Lower lobe of right lung (tissue), 2 donors: ENCODE measurements around the gene SLC39A11. TPM values are rescaled to one million over a fixed set of nuclear protein-coding genes. Genes with fewer than 3 reads are reported as not detected.

Experiments used
- ATAC-seq, 2 donors: fragments of 200-7000 bp; cut with Tn5 transposase; one replicate each; pipeline ENCODE4 v1.9.1; 2020 to 2022; ENCODE audit warnings: mild to moderate bottlenecking in 2 of 2, moderate library complexity in 2 of 2
- DNase-seq: peaks from one replicate; pipeline ENCODE4 v3.0.0-alpha.2; 2020
- H3K27ac ChIP-seq: fragments of 200-600 bp; one replicate; pipeline ENCODE4 v1.8.0; 2022
- H3K27me3 ChIP-seq: fragments of 200-600 bp; one replicate; pipeline ENCODE4 v1.8.0; 2022; ENCODE audit warnings: low read depth
- H3K36me3 ChIP-seq: fragments of 200-600 bp; one replicate; pipeline ENCODE4 v1.8.0; 2022; ENCODE audit warnings: mild to moderate bottlenecking
- H3K4me1 ChIP-seq: fragments of 200-600 bp; one replicate; pipeline ENCODE4 v1.8.0; 2022
- H3K4me3 ChIP-seq: fragments of 200-600 bp; one replicate; pipeline ENCODE4 v1.8.0; 2022; ENCODE audit warnings: mild to moderate bottlenecking
- H3K9me3 ChIP-seq: fragments of 200-600 bp; one replicate; pipeline ENCODE4 v1.8.0; 2022
- intact Hi-C: fragments of 100-400 bp; cut with DNase I; formaldehyde crosslinking; loops from one replicate; pipeline ENCODE4 v1.11.0; 2022
- total RNA-seq: library from RNA; stranded (reverse); fragmentation: NEBNext Ultra II Directional; extraction: Animal tissue kit (Norgen Biotek cat#: 25700); gene quantifications from one replicate; pipeline ENCODE4 v1.2.1, GENCODE V29; 2021
- TF ChIP-seq, protein P1 (sequence below): fragments of 200-600 bp; IDR thresholded peaks from one replicate; pipeline ENCODE4 v1.8.0; 2022; ENCODE audit warnings: antibody characterized with exemption, mild to moderate bottlenecking
- donor health status: DM: no; HTN: yes; CAD: no; lungs with severe emphysema.

SLC39A11 gene
- total RNA-seq, 1 donor from 2014 or later = 39.7 TPM

DNA sequence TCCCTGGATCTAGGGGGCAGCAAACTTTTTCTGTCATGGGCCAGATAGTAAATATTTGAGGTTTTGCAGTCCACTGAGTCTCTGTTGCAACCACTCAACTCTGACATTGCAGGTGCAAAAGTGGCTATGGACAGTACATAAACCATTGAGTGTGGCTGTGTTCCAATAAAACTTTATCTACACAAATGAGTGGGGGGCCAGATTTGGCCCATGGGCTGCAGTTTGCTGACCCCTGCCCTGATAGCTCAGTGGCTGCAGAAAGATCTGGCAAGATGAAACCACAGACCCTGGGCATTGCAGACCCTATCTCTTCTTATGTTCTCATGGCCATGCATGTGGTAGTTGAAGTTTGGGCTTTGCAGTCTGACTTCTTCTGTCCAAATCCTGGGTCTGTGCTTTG, 440.5 kb downstream of the SLC39A11 start:
- Histone ChIP-seq H3K27me3 (no peaks in the 10 kb centered on the region), H3K9me3 (no peaks in the 10 kb centered on the region), H3K36me3 (no peaks in the 10 kb centered on the region), H3K4me3 (no peak overlapping the region), H3K4me1 (no peaks in the 10 kb centered on the region), H3K27ac (no peak overlapping the region)
- ATAC-seq = no peak
- DNase-seq = no peak
- TF ChIP-seq, protein P1, sequence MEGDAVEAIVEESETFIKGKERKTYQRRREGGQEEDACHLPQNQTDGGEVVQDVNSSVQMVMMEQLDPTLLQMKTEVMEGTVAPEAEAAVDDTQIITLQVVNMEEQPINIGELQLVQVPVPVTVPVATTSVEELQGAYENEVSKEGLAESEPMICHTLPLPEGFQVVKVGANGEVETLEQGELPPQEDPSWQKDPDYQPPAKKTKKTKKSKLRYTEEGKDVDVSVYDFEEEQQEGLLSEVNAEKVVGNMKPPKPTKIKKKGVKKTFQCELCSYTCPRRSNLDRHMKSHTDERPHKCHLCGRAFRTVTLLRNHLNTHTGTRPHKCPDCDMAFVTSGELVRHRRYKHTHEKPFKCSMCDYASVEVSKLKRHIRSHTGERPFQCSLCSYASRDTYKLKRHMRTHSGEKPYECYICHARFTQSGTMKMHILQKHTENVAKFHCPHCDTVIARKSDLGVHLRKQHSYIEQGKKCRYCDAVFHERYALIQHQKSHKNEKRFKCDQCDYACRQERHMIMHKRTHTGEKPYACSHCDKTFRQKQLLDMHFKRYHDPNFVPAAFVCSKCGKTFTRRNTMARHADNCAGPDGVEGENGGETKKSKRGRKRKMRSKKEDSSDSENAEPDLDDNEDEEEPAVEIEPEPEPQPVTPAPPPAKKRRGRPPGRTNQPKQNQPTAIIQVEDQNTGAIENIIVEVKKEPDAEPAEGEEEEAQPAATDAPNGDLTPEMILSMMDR = no peak
- intact Hi-C loops = no loop called here

DNA sequence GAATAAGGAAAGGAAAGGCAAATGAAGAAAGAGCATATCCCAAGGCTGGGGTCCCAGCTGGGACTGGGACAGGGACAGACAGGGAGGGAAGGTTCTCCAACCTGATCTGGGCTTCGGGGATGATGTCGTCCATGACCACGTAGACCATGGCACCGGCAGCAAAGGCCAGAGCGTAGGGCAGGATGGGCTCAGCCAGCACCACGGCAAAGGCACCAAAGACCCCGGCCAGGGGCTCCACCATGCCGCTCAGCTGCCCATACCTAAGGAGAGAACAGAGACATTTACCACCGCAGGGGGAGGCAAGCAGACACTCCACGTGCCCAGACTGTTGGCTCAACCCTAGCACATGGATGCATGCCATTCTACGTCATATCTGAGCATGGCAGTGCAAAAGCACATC, 443.8 kb downstream of the SLC39A11 start:
- H3K9me3 ChIP-seq = no peaks in the 10 kb centered on the region
- no peak overlapping the region for H3K4me3 ChIP-seq
- no peak for DNase-seq
- no peak for ATAC-seq
- no peaks in the 10 kb centered on the region for H3K36me3 ChIP-seq
- no peaks in the 10 kb centered on the region for H3K27me3 ChIP-seq
- TF ChIP-seq, protein P1 = no peak
- H3K27ac ChIP-seq = no peak overlapping the region
- no peaks in the 10 kb centered on the region for H3K4me1 ChIP-seq
- intact Hi-C loops = no loop called here

DNA sequence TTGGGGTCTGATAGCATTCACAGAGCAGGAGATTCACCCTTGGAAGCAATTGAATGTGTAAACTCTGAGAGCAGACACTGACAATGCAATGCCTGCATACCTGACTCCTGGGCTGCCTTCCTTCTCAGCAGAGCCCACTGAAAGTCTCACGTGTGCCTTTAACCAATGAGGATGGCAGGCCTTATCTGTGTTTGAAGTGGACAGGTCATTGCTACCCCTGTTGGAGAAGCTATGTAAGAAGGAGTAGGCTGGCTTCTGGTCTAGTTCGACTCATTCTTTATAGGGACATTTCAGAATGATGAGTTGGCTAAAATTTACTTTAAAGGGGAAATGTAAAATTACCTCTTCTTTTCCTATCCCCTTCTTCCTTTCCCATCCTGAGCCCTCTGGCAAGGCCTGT, 446.3 kb downstream of the SLC39A11 start:
- no peak for ATAC-seq

DNA sequence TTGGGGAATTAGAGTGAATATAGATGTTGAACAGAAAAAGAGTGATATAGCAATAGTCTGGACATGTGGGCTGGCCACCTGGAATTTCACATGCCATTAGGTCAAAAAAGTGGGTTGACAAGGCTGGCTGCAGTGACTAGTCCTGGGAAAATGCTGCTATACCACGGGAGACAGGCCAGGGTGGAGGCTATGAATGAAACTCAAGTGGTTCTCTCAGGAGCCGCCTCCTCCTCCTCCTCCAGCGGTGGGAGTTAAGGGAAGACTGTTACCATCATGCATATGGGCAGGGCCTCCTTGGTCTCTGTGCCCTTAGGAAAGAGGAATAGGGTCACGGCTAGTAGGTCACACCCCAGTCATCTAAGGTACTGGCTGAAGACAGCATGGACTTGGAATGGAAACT, 448.0 kb downstream of the SLC39A11 start:
- no peaks in the 10 kb centered on the region for H3K4me1 ChIP-seq
- H3K27ac ChIP-seq = no peak overlapping the region
- DNase-seq = no peak
- no peaks in the 10 kb centered on the region for H3K27me3 ChIP-seq
- ATAC-seq = no peak
- H3K4me3 ChIP-seq = no peak overlapping the region
- intact Hi-C loops = no loop called here
- H3K36me3 ChIP-seq = no peaks in the 10 kb centered on the region
- no peaks in the 10 kb centered on the region for H3K9me3 ChIP-seq
- TF ChIP-seq, protein P1 = no peak

More for the DNA sequence above, 446.3 kb downstream of the SLC39A11 start:
- TF ChIP-seq, protein P1 = no peak
- no peak for DNase-seq
- Histone ChIP-seq H3K4me1 (no peaks in the 10 kb centered on the region), H3K36me3 (no peaks in the 10 kb centered on the region), H3K27ac (no peak overlapping the region), H3K4me3 (no peak overlapping the region), H3K9me3 (no peaks in the 10 kb centered on the region), H3K27me3 (no peaks in the 10 kb centered on the region)
- intact Hi-C loops = no loop called here

DNA sequence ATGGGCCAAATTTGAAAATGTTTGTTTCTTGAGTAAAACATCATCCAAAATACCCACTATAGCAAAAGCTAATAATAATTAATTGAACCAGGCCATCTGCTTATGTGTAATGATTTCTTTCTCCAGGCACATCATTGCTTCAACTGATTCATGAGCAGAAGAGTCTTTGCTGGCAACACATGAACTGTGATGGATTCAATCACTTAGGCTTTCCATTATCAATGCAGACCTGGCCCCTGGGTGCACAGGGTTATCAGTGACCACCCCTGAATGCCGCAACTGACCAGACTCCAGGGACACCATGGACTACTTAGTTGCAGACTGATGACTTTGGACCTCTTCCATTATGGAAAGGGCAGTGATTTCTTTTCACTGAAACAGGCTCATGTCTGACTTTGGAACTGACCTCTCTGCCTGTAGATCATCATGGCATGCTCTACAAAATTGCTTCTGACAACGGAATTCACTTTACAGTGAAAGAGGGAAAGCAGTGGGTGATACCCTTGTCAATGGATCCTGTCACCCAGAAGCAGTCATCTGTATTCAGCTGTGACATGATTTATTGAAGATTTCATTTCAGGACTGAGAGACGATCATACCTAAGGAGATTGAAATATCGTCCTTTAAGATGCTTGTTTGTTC, 448.8 kb downstream of the SLC39A11 start:
- intact Hi-C loops = no loop called here
- H3K4me3 ChIP-seq = no peak overlapping the region

More for the DNA sequence above, 448.8 kb downstream of the SLC39A11 start:
- DNase-seq (no peak), ATAC-seq (no peak)
- no peaks in the 10 kb centered on the region for H3K36me3 ChIP-seq
- H3K9me3 ChIP-seq = no peaks in the 10 kb centered on the region
- TF ChIP-seq, protein P1 = no peak
- H3K4me1 ChIP-seq = no peaks in the 10 kb centered on the region
- H3K27ac ChIP-seq = no peak overlapping the region
- H3K27me3 ChIP-seq = no peaks in the 10 kb centered on the region
